HG03457 (cell line): Measurements from ENCODE around the gene GLI3.

Source experiments
- ATAC-seq: cut with Tn5 transposase; IDR thresholded peaks from one replicate; pipeline ENCODE4 v1.9.1; 2021; ENCODE audit warnings: moderate number of reproducible peaks; ENCODE audit not compliant: unreplicated experiment

The GLI3 gene

DNA sequence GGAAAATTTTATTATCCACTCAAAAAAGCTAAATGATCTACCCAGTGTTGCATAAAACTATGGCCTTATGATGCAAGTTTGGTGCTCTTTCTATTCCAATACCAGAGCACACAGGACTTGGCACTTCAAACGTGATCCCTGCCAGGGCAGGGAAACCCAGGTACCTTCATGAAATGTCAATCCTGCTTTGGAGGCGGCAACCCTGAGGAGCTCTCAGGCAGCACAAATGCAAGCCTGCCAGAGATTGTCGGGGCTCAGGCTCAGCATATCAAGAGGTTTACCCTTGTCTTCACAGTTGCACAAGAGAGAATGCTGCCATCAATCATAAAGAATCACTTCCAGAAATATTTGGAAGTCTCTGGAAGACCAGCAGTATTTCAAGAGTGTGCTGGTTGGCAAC lies 151.5 kb downstream of the GLI3 start:
- ATAC-seq: no peak

DNA sequence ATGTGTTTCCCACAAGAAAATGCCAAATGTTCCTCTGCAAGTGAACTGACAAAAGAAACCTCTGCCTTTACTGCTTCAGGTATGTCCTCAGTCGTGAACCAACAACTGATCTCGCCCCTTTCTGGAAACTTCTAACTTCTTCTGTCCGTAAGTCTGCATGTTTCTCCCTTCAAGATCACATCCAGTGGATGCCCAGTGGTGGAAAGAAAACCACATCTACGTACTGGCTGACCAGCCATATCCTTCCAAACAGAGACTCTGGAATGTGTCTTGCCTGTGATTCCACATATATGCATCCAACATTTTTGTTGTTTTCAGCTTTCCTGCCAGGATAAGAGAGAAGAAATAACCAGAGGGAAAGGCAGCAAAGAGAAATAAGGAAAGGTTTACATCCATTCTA lies 152.7 kb downstream of the GLI3 start:
- no peak for ATAC-seq

DNA sequence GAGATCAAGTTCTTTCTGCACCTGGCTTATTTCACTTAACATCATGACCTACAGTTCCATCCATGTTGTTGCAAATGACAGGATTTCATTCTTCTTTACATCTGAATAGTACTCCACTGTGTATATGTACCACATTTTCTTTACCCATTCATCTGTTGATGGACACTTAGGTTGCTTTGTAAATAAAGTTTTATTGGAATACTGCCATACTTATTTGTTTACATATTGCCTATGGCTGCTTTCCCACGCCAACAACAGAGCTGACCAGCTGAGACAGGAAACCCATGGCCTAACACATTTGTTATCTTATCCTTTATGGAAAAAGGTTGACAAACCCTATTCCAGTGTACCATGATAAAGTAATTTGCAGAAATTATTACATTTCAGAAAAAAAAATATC lies 153.7 kb downstream of the GLI3 start:
- ATAC-seq: no peak

DNA sequence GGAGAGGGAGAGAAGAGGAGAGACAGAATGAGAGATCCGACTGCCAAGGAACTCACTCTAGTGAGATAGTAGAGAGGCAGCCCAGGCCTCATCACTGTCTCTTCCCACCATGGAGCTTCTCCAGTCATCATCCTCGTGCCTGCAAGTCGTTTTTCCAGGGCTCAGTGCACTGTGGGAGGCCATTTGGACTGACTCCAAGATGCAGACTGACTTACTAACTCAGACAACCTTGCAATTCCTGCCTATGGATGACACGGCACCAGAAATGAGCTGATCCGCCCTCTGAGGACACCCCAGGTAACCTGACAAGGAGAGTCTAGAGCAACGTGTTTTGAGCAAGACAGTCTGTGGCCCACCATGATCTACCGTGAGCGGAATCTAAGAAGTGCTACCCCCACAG lies 154.9 kb downstream of the GLI3 start:
- ATAC-seq: no peak

DNA sequence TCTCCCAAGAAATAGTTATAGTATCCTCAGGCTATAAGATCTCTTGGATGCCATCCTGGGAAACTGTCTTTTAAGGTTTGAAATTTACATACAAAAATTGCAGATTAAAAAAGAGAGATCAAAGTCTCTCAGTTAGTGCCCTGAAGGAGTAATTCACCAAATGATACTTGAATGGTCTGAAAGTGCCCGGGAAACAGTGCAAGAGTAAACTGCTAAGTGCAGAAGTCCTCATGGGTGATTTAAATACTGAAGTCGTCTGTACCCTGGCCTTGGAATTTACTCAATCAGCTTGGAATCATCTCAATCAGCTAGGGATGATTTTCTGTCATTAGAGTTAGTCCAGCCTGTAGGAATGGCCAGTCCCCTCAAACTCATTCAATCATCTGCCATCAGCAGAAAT lies 155.3 kb downstream of the GLI3 start:
- ATAC-seq: no peak

DNA sequence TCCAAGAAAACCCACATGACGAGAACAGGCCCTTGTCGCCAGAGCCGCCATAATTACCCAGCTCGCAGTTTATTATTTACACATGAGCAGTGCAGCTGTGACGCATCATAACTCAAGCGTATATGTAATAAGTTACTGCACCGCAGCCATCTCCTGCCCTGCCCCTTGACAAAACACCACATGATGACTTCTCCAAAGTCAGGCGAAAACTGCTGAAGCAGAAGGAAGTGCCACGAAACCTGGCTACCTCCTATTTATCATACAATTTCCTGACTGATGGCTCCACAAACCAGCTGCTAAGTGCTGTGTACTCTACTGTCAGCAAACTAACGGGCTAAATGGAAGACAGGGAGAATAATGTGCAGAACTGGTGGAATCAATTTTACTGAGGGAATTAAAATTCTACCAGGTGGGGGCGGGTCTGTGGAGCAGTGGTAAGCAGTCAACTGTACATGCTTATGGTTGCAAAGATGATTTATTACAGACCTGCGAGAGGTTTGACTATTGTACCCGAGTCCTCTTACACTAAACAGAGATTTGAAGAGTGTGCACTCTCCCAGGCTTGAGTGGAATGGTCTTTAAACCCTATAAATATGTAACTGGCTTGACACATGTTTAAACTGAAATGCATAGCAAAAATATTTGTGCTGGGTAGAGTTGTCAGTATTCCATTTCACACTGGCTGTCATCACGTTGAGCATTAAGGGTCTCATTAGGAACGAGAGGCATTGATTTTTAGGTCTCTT lies 156.0 kb downstream of the GLI3 start:
- ATAC-seq: no peak

DNA sequence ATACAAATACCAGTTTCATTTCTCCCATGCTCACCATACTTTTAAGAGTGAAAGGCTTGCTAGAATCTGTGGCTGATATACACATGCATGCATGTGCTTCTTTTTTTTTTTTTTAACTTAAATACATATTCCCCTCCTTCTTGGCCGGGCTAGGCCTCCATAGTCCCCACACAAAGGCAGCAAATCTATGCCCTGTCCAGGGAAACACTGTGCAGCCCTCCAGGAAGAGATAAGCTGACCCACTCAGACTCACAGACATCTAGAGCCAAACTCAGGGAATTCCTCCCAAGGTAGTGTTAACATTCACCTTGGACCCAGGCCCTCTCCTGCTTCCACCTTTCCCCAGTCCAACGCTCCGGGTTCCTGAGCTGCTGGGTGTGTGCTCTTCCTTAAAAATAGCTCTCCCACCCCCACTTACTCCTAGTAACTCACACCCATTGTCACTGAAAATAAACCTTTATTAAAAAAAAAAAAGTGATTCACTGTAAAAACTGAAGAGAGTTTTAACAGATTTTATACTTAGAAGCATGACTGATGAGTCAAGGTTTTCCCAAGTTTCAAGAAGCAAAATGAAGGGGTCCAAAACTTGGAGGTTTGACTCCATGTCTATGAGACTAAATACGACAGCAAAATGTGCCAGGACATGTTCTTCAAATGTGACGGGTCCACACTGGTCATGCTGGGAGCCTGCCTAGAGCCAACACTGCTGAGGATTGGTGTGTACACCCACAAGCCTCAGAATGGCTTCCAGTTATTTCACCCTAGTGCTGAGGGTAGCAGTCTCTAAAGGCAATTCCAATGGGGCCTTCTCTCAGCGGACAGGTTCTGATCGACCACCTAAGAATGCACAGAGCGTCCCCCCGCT lies 159.5 kb downstream of the GLI3 start:
- ATAC-seq: no peak

DNA sequence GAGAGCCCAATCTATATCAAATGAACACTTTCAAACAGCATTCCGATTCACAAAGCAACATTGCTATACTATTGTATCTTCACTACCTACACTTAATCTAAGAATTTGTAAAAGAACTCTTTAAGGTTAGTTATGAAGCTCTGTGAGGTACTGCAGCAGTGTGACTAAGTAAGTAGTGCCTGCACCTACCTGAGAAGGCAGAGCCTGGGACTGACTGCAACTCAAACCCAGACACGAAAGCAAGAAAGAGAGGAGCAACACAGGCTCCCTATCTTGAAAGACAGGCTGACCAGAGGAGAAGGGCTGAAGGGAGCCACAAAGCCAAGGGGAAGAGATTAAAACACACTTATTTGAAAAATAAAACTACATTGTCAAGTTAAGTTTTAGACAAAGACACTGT lies 160.1 kb downstream of the GLI3 start:
- ATAC-seq: no peak

DNA sequence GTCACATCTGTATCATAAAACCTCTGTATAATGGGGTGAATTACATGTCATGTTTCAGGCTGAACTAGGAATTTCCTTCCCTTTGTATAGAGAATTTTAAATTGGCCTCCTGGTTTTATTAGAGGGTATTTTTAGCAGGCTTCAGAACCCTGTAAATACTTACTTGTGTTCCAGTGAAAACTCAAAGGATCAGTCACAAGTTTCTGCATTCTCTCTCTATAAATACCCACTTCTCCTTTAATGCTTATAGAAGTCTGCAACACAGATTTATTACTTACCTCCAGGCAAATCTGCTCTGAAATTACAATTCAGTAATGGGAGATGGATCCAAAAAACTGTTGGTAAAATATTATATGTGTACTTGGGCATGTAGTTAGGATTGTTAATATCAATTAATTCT lies 161.6 kb downstream of the GLI3 start:
- no peak for ATAC-seq

DNA sequence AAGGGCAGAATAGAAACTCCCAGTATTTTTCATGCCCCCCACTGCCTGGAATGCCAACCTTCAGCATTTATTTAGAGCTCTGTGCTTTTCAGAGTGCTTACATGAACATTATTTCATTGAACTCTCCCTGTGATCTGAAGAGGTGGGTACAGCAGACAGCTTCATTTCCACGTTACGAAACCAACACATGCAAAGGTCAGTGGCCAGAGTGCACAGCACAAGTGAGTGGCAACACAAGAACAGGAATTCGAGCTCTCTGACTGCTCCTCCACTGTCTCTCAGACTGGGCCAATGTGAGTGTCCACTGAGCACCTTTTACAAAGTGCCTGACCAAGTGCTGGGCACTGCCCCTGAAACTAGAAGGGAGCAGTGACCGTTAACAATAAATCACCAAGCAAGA lies 162.9 kb downstream of the GLI3 start:
- no peak for ATAC-seq

DNA sequence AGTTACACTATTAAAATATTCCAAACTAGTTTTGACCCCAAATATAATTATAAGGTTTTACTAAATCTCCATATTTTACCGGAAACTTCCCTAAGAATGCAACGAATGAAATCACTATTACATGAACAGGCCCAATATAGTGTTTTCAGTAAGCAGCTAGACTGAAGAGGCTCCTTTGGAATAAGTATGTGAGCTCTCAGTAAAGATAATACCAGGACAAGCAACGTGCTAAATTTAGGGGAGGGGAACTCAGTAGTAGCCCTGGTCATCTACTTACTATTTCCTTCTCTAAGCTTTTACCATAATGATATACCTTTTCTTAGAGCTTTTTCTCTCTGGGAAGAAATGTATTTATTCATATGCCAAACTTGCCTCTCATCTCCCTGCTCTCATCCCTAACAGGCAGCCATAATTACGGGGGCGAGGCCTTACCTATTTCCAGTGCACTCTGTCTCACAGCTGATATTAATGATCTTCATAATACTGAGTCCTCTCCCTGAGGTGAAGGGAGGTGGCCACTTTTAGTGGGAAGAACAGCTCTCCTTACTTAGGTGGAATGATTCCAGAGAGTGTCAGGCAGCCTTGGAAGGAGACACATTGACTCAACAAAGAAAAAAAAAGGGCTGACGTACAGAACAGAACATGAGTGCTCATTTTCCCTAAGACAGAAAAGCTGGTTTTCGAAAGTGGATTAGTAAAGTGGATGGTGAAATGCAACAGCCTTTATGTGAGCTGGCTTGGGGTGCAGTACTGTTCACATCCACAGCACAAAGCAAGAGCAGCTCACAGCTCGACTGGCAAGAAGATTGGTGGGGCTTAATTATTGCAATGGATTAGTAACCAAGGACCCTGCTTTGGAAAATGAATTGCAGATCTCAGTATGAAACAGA lies 165.4 kb downstream of the GLI3 start:
- no peak for ATAC-seq

DNA sequence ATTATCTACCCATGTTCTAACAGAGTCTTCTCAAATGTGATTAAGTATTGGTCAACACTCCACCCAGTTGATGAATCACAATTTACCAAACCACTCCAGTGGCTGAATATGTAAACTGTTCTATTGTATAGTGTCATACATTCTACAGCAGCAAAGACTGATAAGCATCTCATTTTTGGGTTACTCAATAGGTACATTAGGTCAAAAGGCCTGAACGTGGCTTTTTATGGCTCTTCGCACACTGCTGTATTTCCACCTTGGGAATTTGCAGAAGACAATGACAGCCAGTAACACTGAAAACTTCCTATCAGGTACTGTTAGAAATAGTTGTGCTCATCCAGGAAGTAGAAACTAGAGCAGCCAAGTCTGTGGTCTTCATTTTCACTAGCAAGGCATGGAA lies 166.9 kb downstream of the GLI3 start:
- ATAC-seq: no peak

DNA sequence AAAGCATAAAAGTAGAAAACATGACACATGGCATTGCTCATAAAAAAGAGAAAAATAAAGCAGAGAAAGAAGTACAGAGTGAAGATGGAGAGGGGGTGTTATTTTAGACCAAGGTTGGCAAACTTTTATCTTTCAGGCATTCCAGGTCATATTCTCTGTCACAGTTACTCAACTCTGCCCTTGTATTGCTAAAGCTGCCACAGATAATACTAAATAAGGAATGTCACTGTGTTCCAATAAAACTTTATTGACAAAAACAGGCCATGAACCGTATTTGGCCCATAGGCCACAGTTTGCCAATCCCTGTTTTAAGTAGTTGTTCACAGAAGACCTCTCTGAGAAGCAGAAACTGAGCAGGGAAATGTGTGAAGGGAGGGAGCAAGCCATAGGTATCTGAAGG lies 167.4 kb downstream of the GLI3 start:
- ATAC-seq: no peak

DNA sequence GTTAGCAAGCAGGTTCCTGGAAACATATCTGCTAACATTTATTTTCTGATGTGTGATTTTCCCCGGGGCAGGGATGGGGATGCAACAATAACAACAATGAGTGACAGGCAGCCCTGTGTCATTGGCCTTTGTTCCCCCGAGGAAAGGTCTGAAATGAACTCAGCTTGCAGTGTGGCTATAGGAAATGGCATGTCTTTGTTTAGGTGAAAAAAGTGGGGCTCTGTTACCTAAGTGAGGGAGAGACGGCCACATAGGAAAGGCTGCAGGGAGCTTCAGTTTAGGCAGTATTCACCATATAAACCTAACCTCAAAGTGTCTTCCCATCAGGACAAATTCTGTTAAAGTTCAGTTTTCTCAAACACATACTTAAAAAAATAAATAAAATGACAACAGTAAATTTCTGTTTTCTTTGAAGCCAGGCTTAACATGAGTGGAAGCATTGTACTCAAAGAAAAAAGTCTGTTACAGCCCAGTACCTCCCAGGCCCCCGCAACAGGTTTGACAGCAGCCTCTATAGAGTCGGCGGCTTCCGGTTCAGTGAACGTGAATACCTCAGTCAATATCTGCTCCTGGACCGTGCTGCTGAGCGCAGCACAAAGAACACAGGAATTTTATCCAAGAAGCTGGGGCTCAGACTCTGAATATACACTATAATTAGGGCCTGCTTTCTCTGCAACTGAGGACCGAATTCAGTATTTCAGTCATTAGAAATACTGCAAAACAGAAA lies 168.3 kb downstream of the GLI3 start:
- no peak for ATAC-seq

DNA sequence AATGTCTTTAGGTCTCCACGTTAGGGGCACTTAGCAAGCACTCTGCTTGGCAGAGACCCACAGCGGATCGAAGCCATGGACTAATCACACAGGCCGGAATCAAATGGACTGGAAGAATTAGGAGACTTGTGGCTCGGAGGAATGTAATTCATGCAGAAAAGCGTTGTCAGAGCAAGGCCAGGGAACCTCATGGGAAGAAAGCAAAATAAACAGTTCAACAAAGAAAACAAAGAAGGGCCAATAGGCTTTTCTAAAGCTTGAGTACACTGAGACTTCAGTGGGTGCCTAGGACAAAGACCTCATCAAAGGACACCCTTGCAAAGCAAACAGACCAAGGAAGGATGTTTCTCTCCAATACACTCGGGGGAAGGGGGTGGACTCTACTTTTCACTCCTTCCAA lies 171.1 kb downstream of the GLI3 start:
- ATAC-seq: no peak

DNA sequence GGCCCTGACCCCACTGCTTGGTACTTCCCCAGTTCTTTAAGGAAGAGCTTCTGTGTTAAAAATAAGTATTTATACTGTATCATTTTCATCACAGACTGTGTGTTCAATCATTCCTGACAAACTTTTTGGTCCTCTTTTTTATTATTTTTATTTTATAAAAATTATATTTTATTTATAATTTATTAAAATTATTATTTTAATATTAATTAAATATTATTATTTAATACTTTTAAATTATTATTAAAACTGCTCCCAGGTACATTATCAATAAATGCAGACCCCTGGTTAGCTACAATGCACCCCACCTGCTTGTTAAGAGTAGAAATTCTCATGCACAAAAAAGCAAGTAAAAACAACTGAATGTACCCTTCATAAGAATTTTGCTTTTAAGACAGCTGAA lies 172.0 kb downstream of the GLI3 start:
- no peak for ATAC-seq

DNA sequence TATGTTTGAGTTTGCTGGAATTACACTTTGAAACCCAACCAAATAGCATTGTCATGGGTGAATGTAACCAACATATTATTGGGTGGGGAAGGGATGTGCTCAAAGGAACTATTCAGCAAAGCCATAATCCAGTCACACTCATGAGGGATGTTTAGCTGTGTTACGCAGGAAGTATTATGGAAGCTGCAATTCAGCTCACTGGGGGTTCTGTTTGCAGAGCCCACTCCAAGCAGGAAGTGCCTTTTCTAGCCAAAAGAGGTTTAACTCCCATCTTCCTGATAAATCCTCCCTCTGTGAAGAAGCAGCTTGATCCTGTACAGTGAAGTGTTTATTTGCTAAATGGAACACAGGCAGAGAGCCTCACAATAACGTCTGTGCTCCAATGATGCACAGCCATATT lies 172.5 kb downstream of the GLI3 start:
- ATAC-seq: no peak

DNA sequence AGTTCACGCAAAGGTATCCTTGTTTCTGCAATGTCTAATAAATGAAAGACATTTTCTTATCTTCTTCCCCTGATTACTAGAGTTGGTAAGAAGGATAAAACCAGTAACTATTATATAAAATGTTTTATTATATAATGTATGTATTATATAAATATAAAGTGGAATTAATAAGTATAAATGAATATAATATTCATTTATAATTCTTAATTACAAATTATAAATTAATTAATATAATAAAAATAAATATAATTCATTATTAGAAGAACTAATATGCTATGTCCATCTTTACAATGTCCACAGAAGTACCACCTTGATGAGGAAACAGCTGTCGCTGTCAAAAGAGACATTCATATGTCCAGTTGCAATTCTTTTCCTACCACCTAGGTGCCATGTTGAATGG lies 177.7 kb downstream of the GLI3 start:
- ATAC-seq: no peak

DNA sequence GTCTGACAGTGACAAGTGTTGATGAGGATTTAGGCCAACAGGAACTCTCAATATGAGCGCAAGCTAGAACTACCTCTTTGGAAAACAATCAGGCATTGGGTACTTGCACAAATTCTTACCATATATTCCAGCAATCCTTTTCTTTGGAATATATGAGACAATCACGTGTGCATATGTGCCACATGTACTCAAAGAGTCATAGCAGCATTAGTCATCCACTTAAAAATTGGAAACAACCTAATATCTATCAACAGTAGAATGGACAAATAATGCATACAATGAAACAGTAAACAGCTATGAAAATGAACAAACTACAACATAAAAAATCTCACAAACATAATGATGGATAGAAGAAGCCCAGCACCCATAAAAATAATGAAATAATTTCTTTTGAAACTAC lies 179.7 kb downstream of the GLI3 start:
- ATAC-seq: no peak

DNA sequence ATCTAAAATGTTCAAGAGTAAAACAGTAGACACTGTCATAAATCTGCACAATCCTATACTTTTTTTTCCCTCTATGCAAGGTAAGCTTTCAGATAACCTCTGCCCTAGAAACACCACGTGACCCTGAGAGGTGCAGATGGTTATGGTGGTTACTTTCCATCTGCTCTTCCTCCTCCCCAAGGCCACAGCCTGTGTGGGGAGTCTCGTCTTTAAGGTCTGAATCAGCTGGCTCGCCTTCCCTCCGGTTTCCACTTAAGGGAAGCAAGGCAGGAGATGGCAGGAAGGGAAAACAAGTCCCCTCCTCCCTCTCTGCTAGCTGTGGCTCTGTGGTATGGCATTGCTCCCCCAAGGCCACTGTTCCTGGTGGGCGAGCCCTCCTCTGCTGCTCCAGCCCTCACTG lies 181.8 kb downstream of the GLI3 start:
- ATAC-seq: no peak

DNA sequence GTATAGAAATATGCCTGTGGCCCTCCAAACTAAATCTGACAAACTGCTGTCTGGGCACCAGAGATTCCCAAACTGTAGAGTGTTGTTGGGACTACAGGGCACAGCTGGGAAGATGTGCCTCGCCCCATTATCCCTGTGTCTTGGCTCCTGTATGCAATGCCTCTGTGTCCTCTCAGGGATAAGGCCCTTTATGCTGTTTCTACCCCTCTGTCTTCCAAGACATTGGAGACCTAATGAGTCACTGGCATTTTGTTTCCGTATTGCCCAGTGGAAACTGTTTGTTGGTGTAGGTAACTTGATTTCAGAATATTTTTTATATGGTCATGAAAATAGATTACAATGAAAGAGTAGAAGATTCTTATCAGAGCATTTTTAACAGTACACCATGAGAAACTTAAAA lies 183.2 kb downstream of the GLI3 start:
- no peak for ATAC-seq
